SJCRH30 (cell line): Measurements from ENCODE around the gene TSEN2. TPM values are rescaled to one million over a fixed set of nuclear protein-coding genes. Genes with fewer than 3 reads are reported as not detected.
A peak's percentile ranks its signal among the peaks of the same experiment; 100 is the strongest.
"Not testable (repeated sequence)": the region's sequence is repeated elsewhere in the genome, so short reads cannot be mapped to it uniquely, and the experiment has no call there.

Source experiments
- DNase-seq, 2 experiments: peaks; one replicate each; pipeline ENCODE4 v3.0.0-alpha.2; 2015 to 2020
- H3K27ac ChIP-seq: fragments of 250-450 bp; sonication (Bioruptor Pico); 2 replicates; pipeline ENCODE4 v1.5.1; 2020; ENCODE audit warnings: mild to moderate bottlenecking, moderate library complexity
- H3K27me3 ChIP-seq: fragments of 250-450 bp; sonication (Bioruptor Pico); 2 replicates; pipeline ENCODE4 v1.5.1; 2020; ENCODE audit warnings: mild to moderate bottlenecking, moderate library complexity
- H3K36me3 ChIP-seq: fragments of 250-450 bp; sonication (Bioruptor Pico); 2 replicates; pipeline ENCODE4 v1.5.1; 2020; ENCODE audit warnings: mild to moderate bottlenecking, moderate library complexity
- H3K4me1 ChIP-seq: fragments of 250-450 bp; sonication (Bioruptor Pico); 2 replicates; pipeline ENCODE4 v1.5.1; 2020; ENCODE audit warnings: mild to moderate bottlenecking, moderate library complexity
- H3K4me3 ChIP-seq: fragments of 250-450 bp; sonication (Bioruptor Pico); 2 replicates; pipeline ENCODE4 v1.5.1; 2020; ENCODE audit warnings: mild to moderate bottlenecking, moderate library complexity
- H3K9me3 ChIP-seq: fragments of 250-450 bp; sonication (Bioruptor Pico); replicated peaks from 2 replicates; pipeline ENCODE4 v1.5.1; 2020; ENCODE audit warnings: mild to moderate bottlenecking, moderate library complexity
- total RNA-seq: library from RNA; depleted of rRNA; stranded (reverse); fragments of >200 nt; shearing (Covaris generic); gene quantifications from 2 replicates; pipeline ENCODE4 v1.2.3, GENCODE V29; 2014

Gene TSEN2
- total RNA-seq, 1 experiment from 2014 or later, result 17.2 TPM

DNA sequence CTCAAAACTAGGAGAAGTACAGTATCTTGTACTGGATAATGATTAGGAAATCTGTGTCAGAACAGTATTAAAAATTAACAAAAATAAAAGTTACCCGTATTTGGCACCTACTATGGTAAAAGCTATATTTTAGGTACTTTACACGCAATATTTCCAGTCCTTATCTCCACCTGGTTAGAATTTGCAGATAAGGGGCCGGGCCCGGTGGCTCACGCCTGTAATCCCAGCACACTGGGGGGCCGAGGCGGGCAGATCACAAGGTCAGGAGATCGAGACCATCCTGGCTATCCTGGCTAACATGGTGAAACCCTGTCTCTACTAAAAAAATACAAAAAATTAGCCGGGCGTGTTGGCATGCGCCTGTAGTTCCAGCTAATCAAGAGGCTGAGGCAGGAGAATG, 32.6 kb downstream of the TSEN2 start:
- Histone ChIP-seq H3K4me3 (no peak overlapping the region), H3K36me3 (peaks cover 3% of the 10 kb centered on the region; the same call in 1 of the 2 replicates), H3K27me3 (no peaks in the 10 kb centered on the region), H3K4me1 (no peaks in the 10 kb centered on the region), H3K27ac (no peak overlapping the region), H3K9me3 (no peaks in the 10 kb centered on the region)
- DNase-seq, result no peak

- Histone ChIP-seq H3K9me3 (no peaks in the 10 kb centered on the region), H3K27me3 (no peaks in the 10 kb centered on the region), H3K4me3 (no peak overlapping the region), H3K36me3 (peaks cover 3% of the 10 kb centered on the region; the same call in 1 of the 2 replicates), H3K4me1 (no peaks in the 10 kb centered on the region), H3K27ac (no peak overlapping the region)
- DNase-seq, result no peak
These were observed 34.2 kb downstream of the TSEN2 start for GRCh38 chr3:12518261-12519028.

DNA sequence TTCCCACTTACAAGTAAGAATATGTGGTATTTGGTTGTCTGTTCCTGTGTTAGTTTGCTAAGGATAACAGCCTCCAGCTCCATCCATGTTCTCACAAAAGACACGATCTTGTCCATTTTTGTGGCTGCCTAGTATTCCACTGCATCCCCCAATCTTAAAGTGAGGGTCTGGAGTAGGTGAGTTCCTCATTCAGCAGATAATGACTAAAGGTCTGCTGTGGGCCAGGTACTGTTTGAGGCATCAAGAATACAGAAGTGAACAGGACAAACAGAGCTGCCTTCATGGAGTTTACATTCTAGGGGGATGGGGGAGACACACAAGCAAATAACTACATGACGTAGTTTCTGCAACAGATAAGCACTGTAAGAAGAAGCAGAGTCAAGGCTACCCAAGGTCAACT, 36.7 kb downstream of the TSEN2 start:
- Histone ChIP-seq H3K36me3 (peaks cover 3% of the 10 kb centered on the region; the same call in 1 of the 2 replicates), H3K27me3 (no peaks in the 10 kb centered on the region), H3K4me1 (no peaks in the 10 kb centered on the region), H3K4me3 (no peak overlapping the region), H3K27ac (no peak overlapping the region), H3K9me3 (no peaks in the 10 kb centered on the region)
- DNase-seq, result no peak

DNA sequence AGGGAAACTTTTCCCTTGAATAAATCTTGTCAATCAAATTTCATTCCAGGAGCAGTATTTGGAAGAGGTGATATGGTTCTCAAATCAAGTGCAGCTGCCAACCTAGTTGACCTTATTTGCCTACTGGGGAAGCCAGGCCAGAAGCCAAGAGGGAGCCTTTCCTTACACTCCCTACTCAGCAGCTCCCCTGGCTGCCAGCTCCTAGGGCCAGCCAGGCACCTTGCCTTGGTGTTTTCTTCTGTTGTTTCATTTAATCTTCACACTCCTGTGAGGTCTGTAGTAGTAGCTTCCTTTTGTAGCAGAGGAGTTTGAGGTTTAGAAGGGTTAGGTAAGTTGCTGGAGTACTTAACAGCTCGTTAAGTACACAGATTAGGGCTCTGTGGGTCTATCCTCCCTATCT, 38.4 kb downstream of the TSEN2 start:
- no peaks in the 10 kb centered on the region for H3K9me3 ChIP-seq
- H3K4me1 ChIP-seq, result no peaks in the 10 kb centered on the region
- DNase-seq, result no peak
- no peak overlapping the region for H3K4me3 ChIP-seq
- H3K36me3 ChIP-seq, result peaks cover 3% of the 10 kb centered on the region; the same call in 1 of the 2 replicates
- H3K27me3 ChIP-seq, result no peaks in the 10 kb centered on the region
- no peak overlapping the region for H3K27ac ChIP-seq

- no peak overlapping the region for H3K27ac ChIP-seq
- no peaks in the 10 kb centered on the region for H3K9me3 ChIP-seq
- no peaks in the 10 kb centered on the region for H3K4me1 ChIP-seq
- DNase-seq, result no peak
- H3K4me3 ChIP-seq, result no peak overlapping the region
- no peaks in the 10 kb centered on the region for H3K27me3 ChIP-seq
- no peaks in the 10 kb centered on the region; the same call in 1 of the 2 replicates for H3K36me3 ChIP-seq
These were observed 43.5 kb downstream of the TSEN2 start for GRCh38 chr3:12527757-12528143.

DNA sequence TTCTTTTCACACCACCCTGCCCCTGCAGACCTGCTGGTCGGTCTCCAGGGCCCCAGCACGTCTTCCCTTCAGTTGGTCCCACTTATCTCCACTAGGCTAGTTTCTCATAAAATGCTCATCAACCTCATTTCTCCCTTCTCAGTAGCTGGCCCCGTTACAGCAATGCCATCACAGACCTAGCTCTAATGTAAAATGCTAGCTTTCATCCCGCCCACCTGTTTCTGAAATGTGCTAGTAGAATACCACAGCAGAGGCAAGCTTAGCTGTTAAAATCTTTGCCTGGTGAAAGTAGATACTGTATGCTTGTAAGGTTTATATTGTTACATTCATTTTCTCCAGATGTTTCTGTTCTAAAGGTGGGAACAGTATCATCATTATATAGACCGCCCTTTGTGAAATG, 47.9 kb downstream of the TSEN2 start:
- no peak for DNase-seq
- no peaks in the 10 kb centered on the region for H3K9me3 ChIP-seq

DNA sequence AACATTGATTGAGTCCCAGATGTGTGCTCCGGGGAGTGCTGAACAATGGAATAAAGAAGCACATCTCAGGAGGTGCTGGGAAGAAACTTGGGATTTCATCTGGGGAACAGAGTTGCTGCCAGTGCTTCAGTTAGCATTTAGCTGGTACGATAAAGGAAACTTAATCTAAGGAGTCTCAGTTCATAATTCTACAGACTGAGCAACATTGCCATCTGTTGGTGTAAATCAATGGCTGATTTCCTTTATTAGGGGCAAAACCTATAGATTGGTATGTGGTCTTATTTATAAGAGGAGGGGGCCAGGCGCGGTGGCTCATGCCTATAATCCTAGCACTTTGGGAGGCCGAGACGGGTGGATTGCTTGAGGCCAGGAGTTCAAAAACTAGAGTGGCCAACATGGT, 52.1 kb downstream of the TSEN2 start:
- H3K27ac ChIP-seq, result no peak overlapping the region
- no peaks in the 10 kb centered on the region for H3K9me3 ChIP-seq
- H3K4me3 ChIP-seq, result no peak overlapping the region
- no peaks in the 10 kb centered on the region for H3K27me3 ChIP-seq
- H3K4me1 ChIP-seq, result no peaks in the 10 kb centered on the region
- no peaks in the 10 kb centered on the region; the same call in 1 of the 2 replicates for H3K36me3 ChIP-seq
- DNase-seq, result no peak

More for the DNA sequence above, 47.9 kb downstream of the TSEN2 start:
- H3K4me1 ChIP-seq, result no peaks in the 10 kb centered on the region
- no peaks in the 10 kb centered on the region for H3K27me3 ChIP-seq
- H3K36me3 ChIP-seq, result no peaks in the 10 kb centered on the region; the same call in 1 of the 2 replicates
- H3K4me3 ChIP-seq, result no peak overlapping the region
- H3K27ac ChIP-seq, result no peak overlapping the region

DNA sequence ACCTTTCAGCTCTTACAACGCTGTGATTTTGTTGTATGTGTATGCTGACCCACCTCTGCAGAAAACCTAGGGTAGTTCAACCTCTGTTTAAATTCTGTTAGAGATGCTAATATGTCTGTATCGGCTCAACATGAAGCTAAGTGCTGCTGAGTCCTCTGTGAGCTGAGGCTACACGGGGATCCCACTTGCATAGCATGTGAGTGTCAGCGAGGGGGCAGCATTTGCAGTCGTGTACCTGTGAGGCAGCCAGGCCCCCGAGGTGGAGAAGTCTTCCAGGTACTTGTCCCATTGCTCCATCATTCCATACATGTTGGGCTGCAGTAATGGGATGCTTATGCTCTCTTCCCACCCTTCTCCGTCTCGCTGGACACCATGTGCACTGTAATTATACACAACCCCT, 57.3 kb downstream of the TSEN2 start:
- no peaks in the 10 kb centered on the region for H3K36me3 ChIP-seq
- no peak for DNase-seq
- 0 out of 2 replicates have a peak, but pooled peaks cover 5% of the 10 kb centered on the region for H3K4me1 ChIP-seq
- no peaks in the 10 kb centered on the region for H3K9me3 ChIP-seq
- H3K4me3 ChIP-seq, result no peak overlapping the region
- H3K27ac ChIP-seq, result no peak overlapping the region
- H3K27me3 ChIP-seq, result no peaks in the 10 kb centered on the region

DNA sequence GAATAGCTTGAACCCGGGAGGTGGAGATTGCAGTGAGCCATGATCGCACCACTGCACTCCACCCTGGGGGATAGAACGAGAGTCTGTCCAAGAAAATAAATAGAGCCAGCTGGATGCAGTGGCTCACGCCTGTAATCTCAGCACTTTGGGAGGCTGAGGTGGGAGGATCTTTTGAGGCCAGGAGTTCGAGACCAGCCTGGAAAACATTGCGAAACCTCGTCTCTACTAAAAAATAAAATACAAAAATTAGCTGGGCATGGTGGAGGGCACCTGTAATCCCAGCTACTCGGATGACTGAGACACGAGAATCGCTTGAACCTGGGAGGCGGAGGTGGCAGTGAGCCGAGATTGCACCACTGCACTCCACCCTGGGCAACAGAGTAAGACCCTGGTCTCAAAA, 59.2 kb downstream of the TSEN2 start:
- not testable (repeated sequence) for H3K4me1 ChIP-seq, H3K36me3 ChIP-seq, H3K27ac ChIP-seq, H3K4me3 ChIP-seq, H3K27me3 ChIP-seq, DNase-seq, H3K9me3 ChIP-seq

- 0 out of 2 replicates have a peak, but pooled peaks cover 5% of the 10 kb centered on the region for H3K4me1 ChIP-seq
- no peaks in the 10 kb centered on the region for H3K36me3 ChIP-seq
- H3K9me3 ChIP-seq, result no peaks in the 10 kb centered on the region
- DNase-seq, result peak in 1 of 2 experiments; percentile 17
- no peak overlapping the region for H3K27ac ChIP-seq
- no peaks in the 10 kb centered on the region for H3K27me3 ChIP-seq
- H3K4me3 ChIP-seq, result no peak overlapping the region
These were observed 60.6 kb downstream of the TSEN2 start for GRCh38 chr3:12544652-12545472.

- 0 out of 2 replicates have a peak, but pooled peaks cover 5% of the 10 kb centered on the region for H3K4me1 ChIP-seq
- peak in 1 of 2 experiments; percentile 7 for DNase-seq
These were observed 61.2 kb downstream of the TSEN2 start, which contains the start of gene MKRN2OS for GRCh38 chr3:12545473-12545791. Gene MKRN2OS, minus strand, starts transcription at chr3:12545499. Its CDS starts 35 bp downstream, at chr3:12545464.

DNA sequence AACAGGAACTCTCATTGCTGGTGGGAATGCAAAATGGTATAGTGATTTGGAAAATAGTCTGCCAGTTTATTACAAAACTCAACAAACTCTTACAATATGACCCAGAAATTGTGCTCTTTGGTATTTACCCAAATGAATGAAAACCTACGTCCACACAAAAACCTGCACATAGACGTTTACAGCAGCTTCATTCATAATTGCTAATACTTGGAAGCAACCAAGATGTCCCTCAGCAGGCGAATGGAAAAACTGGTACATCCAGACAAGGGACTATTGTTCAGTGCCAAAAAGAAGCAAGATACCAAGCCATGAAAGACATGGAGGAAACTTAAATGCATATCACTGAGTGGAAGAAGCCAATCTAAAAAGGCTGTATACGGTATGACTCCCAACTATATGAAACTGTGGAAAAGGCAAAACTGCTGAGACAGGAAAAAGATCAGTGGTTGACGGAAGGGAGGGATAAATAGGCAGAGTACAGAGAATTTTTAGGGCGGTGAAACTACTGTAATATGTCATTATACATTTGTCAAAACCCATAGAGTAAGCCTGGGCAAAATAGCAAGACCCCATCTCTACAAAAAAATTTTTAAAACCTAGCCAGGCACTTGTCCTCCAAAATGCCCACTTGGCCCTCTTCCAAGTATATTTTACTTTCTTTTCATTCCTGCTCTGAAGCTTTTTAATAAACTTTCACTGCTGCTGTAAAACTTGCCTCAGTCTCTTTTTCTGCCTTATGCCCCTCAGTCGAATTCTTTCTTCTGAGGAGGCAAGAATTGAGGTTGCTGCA, 65.9 kb downstream of the TSEN2 start:
- H3K27me3 ChIP-seq, result no peaks in the 10 kb centered on the region
- H3K4me3 ChIP-seq, result no peak overlapping the region

More at GRCh38 chr3:12545473-12545791, 61.2 kb downstream of the TSEN2 start, which contains the start of gene MKRN2OS:
- Histone ChIP-seq H3K36me3 (no peaks in the 10 kb centered on the region), H3K27ac (no peak within 1 kb of the TSS), H3K27me3 (no peaks in the 10 kb centered on the region), H3K9me3 (no peaks in the 10 kb centered on the region), H3K4me3 (no peak within 1 kb of the TSS)

DNA sequence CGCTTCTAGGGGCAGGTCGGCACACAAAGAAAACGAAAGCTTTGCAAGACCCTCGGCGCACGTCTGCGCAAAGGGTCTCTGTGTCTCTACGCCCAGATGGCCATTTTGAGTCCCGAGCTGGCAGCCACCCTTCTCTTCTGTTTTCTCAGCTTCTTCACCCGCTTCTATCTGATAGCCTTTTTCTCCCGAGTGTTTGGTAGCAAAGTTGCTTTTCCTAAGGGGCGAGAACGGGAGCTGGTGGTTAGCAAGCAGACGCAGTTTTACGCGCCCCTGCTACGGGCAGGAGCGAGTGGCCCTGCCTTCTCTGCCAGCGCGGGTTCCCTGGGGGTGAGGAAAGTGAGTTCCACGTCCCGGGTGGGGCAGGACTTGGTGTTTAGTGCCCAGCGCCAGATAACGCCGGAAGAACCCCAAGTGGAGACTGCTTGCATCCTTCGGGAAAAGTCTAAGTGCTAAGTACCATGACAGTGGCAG, 69.7 kb downstream of the TSEN2 start:
- H3K27ac ChIP-seq, result peak overlapping the region; percentile 56
- peak; percentile 55 to 70 for DNase-seq
- H3K9me3 ChIP-seq, result no peaks in the 10 kb centered on the region
- peak overlapping the region; percentile 74 for H3K4me3 ChIP-seq
- H3K36me3 ChIP-seq, result no peaks in the 10 kb centered on the region
- no peaks in the 10 kb centered on the region for H3K27me3 ChIP-seq
- peaks cover 10% of the 10 kb centered on the region for H3K4me1 ChIP-seq

More for the DNA sequence above, 65.9 kb downstream of the TSEN2 start:
- no peaks in the 10 kb centered on the region for H3K36me3 ChIP-seq
- DNase-seq, result no peak
- no peak overlapping the region for H3K27ac ChIP-seq
- H3K4me1 ChIP-seq, result 0 out of 2 replicates have a peak, but pooled peaks cover 2% of the 10 kb centered on the region
- no peaks in the 10 kb centered on the region for H3K9me3 ChIP-seq

DNA sequence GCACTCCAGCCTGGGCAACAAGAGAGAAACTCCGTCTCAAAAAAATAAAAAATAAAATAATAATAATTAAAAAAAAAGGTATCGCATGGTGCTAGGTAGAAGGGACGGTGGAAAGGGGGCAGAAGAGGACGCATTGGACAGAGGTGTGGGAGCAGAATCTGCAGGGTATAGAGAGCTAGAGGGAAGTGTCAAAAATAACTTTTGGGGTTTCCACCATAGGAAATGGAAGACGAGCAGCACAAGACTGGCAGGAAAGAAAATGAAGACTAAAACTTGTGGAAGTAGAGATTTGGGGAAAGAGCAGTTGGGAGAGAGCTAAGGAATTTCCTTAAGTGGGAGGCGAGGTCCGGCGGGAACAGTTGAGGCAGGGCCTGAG, 72.0 kb downstream of the TSEN2 start:
- Histone ChIP-seq H3K4me3 (peak overlapping the region; percentile 88), H3K36me3 (no peaks in the 10 kb centered on the region), H3K27ac (peak overlapping the region; percentile 34; the same call in 1 of the 2 replicates)

More for the DNA sequence above, 72.0 kb downstream of the TSEN2 start:
- no peak for DNase-seq
- no peaks in the 10 kb centered on the region for H3K27me3 ChIP-seq
- H3K4me1 ChIP-seq, result peaks cover 15% of the 10 kb centered on the region
- no peaks in the 10 kb centered on the region for H3K9me3 ChIP-seq
